HG02943 (cell line): ENCODE data around the gene OR2T11.
"Not testable (repeated sequence)": the region's sequence is repeated elsewhere in the genome, so short reads cannot be mapped to it uniquely, and the experiment has no call there.

Experiments used
- ATAC-seq: cut with Tn5 transposase; IDR thresholded peaks from one replicate; pipeline ENCODE4 v1.9.1; 2021; ENCODE audit warnings: mild to moderate bottlenecking, low read depth, moderate library complexity; ENCODE audit not compliant: unreplicated experiment

OR2T11 gene

DNA sequence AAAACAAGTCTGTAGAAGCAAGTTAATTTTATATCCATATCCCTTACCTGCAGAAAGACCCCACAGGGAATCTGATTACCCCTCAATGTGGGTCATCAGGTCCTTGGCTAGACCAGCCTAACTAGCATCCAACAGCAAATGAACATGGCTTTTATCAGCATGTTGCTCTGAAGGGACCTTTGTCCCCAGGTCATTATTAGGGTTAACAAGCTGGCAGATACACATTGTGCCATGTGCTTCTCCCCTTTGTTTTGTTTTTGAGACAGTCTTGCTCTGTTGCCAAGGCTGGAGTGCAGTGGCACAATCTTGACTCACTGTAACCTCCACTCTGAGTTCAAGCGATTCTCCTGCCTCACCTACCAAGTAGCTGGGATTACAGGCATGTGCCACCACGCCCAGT is at the start of gene OR2T11:
TSS of gene OR2T11 (minus strand) at position 101 of the 400 bp plus-strand sequence. CDS start 7,963 bp downstream, outside the sequence.
- ATAC-seq: not testable (repeated sequence)

DNA sequence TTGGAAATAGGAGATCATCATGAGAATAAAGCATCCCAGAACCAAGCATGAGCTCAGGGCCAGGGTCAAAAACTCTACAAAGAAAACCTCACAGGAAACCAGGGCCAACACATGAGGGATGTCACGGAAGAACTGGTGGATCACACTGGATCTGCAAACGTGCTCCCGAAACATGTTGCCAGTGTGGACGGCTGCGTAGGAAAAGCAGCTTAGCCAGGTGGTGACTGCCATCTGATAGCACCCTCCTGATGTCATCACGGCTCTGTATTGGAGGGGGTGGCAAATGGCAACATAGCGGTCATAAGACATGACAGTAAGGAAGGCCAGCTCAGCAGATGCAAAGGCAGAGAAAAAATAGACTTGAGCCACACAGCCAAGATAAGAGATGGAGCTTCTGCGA is 46.8 kb upstream of the OR2T11 start:
- ATAC-seq: no peak

GRCh38 chr1:248670003-248670402 is 35.1 kb upstream of the OR2T11 start:
- ATAC-seq: no peak

- ATAC-seq: peak; percentile 99
These were observed 28.8 kb upstream of the OR2T11 start for GRCh38 chr1:248663453-248664328.

- ATAC-seq: not testable (repeated sequence)
These were observed 21.9 kb upstream of the OR2T11 start for GRCh38 chr1:248656797-248657196.

GRCh38 chr1:248655354-248655753 is 20.5 kb upstream of the OR2T11 start, which contains the start of gene OR2T27:
TSS of gene OR2T27 (minus strand) at chr1:248655528. CDS start at chr1:248650884, 4,644 bp downstream.
- not testable (repeated sequence) for ATAC-seq

GRCh38 chr1:248648770-248649536 is 14.1 kb upstream of the OR2T11 start:
- not testable (repeated sequence) for ATAC-seq

DNA sequence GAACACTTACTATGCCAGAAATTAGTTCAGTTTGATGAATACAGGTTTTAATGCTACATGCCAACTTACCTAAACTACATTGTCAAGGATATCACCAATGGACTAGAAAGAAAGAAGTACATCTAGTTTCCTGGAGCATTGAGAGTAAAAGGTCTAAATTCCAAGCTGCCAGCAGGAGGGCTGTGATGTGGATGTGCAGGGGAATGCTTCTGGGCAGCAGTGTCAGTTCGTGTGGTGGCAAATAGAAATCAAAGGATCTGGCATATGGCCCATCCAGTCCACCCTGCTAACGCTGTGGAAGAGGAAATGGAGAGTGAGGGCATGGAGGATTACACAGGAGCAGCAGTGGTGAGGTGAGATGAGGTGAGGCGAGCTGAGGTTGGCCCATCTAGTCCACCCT is 10.3 kb upstream of the OR2T11 start, which contains the start of gene OR2T35:
TSS of gene OR2T35 (minus strand) at position 101 of the 400 bp plus-strand sequence. CDS start 6,020 bp downstream, outside the sequence.
- not testable (repeated sequence) for ATAC-seq

- ATAC-seq: peak; percentile 51
These were observed 8.2 kb upstream of the OR2T11 start for GRCh38 chr1:248642971-248643651.

DNA sequence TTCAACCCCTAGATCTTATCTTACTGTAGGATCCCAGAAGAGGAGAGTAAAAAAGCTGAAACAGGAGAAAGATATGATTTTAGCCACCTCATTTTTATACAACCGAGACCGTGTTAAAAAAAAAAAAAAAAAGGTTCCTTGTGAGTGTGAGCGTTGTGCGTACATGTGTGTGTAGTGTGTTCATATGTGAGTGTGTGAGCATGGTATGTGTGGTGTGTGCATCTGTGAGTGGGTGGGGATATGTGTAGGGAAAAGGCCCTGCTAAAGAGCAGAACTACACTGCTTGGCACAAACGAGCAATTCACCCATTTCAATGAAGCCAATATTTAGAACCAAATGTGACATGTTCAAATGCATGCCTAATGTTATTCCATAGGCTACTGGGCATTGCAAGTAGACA is 6.7 kb upstream of the OR2T11 start:
- ATAC-seq: peak; percentile 1

DNA sequence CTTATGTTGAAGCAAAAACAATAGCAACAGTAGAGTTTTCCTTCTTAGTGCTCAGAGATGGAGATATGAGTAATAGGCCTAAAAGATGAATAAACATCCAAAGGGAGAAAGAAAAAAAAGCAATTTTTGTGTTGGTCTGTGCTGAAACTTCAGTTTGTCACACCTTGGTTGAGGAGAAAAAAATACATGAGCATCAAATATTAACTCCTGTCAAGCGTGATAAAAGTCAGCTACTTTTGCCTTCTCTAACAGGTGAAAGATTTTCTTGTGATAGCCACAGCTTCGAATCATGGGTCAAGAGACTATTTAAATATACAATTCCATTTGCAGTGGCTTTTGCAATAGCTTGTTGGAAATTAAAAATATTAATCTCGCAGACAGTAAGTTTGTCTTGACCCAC is 6.0 kb upstream of the OR2T11 start:
- ATAC-seq: peak; percentile 40

DNA sequence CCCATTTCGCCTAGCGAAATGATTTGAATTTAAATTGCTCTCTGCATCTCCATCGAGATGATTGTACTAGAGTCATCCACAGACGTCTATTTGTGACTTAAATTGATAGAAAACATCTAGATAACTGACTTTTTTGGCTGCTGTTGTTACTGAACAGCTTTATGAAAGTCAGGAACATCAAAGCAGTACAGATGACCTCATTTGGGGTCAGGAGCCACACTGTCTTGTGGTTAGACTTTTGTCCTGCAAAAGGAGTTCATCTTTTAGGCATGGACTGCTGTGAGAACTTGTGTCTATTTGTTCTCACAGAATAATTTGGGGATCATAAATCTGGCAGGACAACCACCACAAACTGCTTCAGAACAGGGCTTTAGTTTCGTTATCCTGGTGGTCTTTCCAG is 4.8 kb upstream of the OR2T11 start:
- ATAC-seq: not testable (repeated sequence)

DNA sequence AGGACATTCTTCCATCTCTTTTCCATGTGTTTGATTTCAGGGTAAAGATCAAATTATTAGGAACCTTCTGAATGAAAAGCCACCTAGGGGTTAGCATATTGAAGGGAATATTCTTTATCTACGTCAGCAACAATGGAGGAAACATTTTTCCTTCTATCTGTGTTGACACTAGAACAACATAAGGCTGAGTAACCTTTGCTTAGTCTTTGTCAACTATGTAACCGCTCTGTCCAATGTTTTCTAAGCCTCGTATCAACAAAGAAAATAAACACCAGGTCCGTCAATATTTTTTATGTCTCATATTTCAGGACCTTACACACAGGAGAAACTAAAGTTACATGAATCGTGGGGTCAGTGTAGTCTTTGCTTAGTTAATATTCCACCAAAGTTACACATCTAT is 1.7 kb upstream of the OR2T11 start:
- ATAC-seq: not testable (repeated sequence)

GRCh38 chr1:248631354-248632008 is 3.4 kb downstream of the OR2T11 start:
- no peak for ATAC-seq

GRCh38 chr1:248630551-248630950 is 4.3 kb downstream of the OR2T11 start:
- ATAC-seq: no peak

- no peak for ATAC-seq
These were observed 6.7 kb downstream of the OR2T11 start for GRCh38 chr1:248627971-248628844.

GRCh38 chr1:248625971-248626370 is 8.9 kb downstream of the OR2T11 start:
- no peak for ATAC-seq

GRCh38 chr1:248625166-248625565 is 9.7 kb downstream of the OR2T11 start:
- no peak for ATAC-seq

- peak; percentile 91 for ATAC-seq
These were observed 12.3 kb downstream of the OR2T11 start for GRCh38 chr1:248622570-248623001.
